Sigmoid colon (tissue), 4 donors: ENCODE data around the gene PGM1.

Source experiments
- CTCF ChIP-seq, 4 experiments: fragments of 450-650 bp in 3 of 4; fragments of 200-600 bp in 1 of 4; IDR thresholded peaks; one replicate each; pipeline ENCODE4 v1.5.1; 2016 to 2019; ENCODE audit warnings: antibody characterized with exemption in 4 of 4, mild to moderate bottlenecking in 3 of 4, moderate library complexity in 2 of 4
- EP300 ChIP-seq, 4 donors: sonication (generic); formaldehyde crosslinking; IDR thresholded peaks; one replicate each; pipeline ENCODE4 v1.6.1; 2017; ENCODE audit warnings: antibody characterized with exemption in 4 of 4
- POLR2A ChIP-seq, 2 donors: fragments of 450-650 bp; IDR thresholded peaks; one replicate each; pipeline ENCODE4 v1.6.1; 2016; ENCODE audit warnings: antibody characterized with exemption in 2 of 2, mild to moderate bottlenecking in 2 of 2, moderate library complexity in 2 of 2
- POLR2AphosphoS5 ChIP-seq, 4 donors: sonication (generic); formaldehyde crosslinking; IDR thresholded peaks; one replicate each; pipeline ENCODE4 v1.6.1; 2017; ENCODE audit warnings: antibody characterized with exemption in 4 of 4

- no peak for TF ChIP-seq CTCF (IDR thresholded peaks at IDR 0.05)
- no peak for TF ChIP-seq POLR2A (IDR thresholded peaks at IDR 0.05)
- no peak for TF ChIP-seq EP300 (IDR thresholded peaks at IDR 0.05)
- no peak for TF ChIP-seq POLR2AphosphoS5 (IDR thresholded peaks at IDR 0.05)
Measured at GRCh38 chr1:63624911-63625310, 31.7 kb downstream of the PGM1 start.
